GM12878 (cell line): ENCODE results near the gene CCDC177. TPM values are rescaled to one million over a fixed set of nuclear protein-coding genes. Genes with fewer than 3 reads are reported as not detected.

Experiments used
- ATAC-seq: fragments of 200-7000 bp; cut with Tn5 transposase; 3 replicates; pipeline ENCODE4 v1.9.1; 2020; ENCODE audit warnings: mild to moderate bottlenecking, moderate library complexity
- BruUV-seq: library from RNA; stranded (reverse); fragments of 400-500 nt; replicated peaks from 2 replicates; lab custom pipeline; 2021; lab: Mats Ljungman, UMichigan
- CTCF ChIA-PET: fragments of 300-600 bp; sonication (Branson Sonifier 250); formaldehyde crosslinking; extraction: SDS; loops from one replicate; lab custom pipeline; 2021; ENCODE audit warnings: inconsistent platforms; lab: Yijun Ruan, JAX
- POLR2A ChIA-PET: fragments of 350-600 bp; formaldehyde crosslinking; extraction: SDS; loops from one replicate; lab custom pipeline; 2021; ENCODE audit warnings: inconsistent platforms; lab: Charles Lee
- RAD21 ChIA-PET: fragments of 300-600 bp; sonication (Branson Sonifier 250); formaldehyde crosslinking; loops from one replicate; lab custom pipeline; 2023; ENCODE audit warnings: antibody characterized with exemption; ENCODE audit not compliant: unreplicated experiment; lab: Charles Lee
- SMC1A ChIA-PET: fragments of 300-600 bp; sonication (Branson Sonifier 250); formaldehyde crosslinking; loops from one replicate; lab custom pipeline; 2023; ENCODE audit not compliant: unreplicated experiment, uncharacterized antibody; lab: Charles Lee
- DNase-seq: peaks from one replicate; pipeline ENCODE4 v3.0.0-alpha.2; 2011; ENCODE audit warnings: low read depth, low spot score
- FAIRE-seq: peaks from 3 replicates; lab custom pipeline; 2011; peaks lifted over from hg19 to GRCh38; lab: Jason Lieb, UNC
- H2AFZ ChIP-seq: 2 replicates; pipeline ENCODE4 v1.6.0; 2011; ENCODE audit warnings: low read depth, low read length, control low read depth; ENCODE audit not compliant: control insufficient read depth
- H3K27ac ChIP-seq: 2 replicates; pipeline ENCODE4 v1.5.1; 2011; ENCODE audit warnings: control low read depth; ENCODE audit not compliant: control insufficient read depth, insufficient read depth
- H3K27me3 ChIP-seq, 2 experiments: replicated peaks in 1 of 2; 2 replicates each; pipeline versions ENCODE4 v1.6.0 to v1.6.1; 2011; ENCODE audit warnings: low read length in 1 of 2; ENCODE audit not compliant: control insufficient read depth in 2 of 2, insufficient read depth in 2 of 2
- H3K36me3 ChIP-seq, 2 experiments: 2 replicates each; pipeline ENCODE4 v1.5.1; 2011; ENCODE audit warnings: low read length in 1 of 2; ENCODE audit not compliant: control insufficient read depth in 2 of 2, insufficient read depth in 2 of 2
- H3K4me1 ChIP-seq: 2 replicates; pipeline ENCODE4 v1.6.1; 2011; ENCODE audit warnings: mild to moderate bottlenecking, low read length, moderate library complexity, mixed read lengths; ENCODE audit not compliant: control insufficient read depth, insufficient read depth
- H3K4me2 ChIP-seq: 2 replicates; pipeline ENCODE4 v1.6.0; 2011; ENCODE audit warnings: control low read depth; ENCODE audit not compliant: control insufficient read depth, insufficient read depth
- H3K4me3 ChIP-seq: fragments of 200-600 bp; sonication (generic); 2 replicates; pipeline ENCODE4 v1.5.1; 2016
- H3K79me2 ChIP-seq: 2 replicates; pipeline ENCODE4 v1.6.0; 2011; ENCODE audit warnings: low read length; ENCODE audit not compliant: control insufficient read depth, insufficient read depth
- H3K9ac ChIP-seq: 2 replicates; pipeline ENCODE4 v1.8.0; 2011; ENCODE audit warnings: low read length, control low read depth, mixed read lengths; ENCODE audit not compliant: control insufficient read depth, insufficient read depth
- H3K9me3 ChIP-seq: replicated peaks from 3 replicates; pipeline ENCODE4 v1.5.1; 2011; ENCODE audit warnings: mild to moderate bottlenecking, low read length; ENCODE audit not compliant: control insufficient read depth, insufficient read depth
- H4K20me1 ChIP-seq: 2 replicates; pipeline ENCODE4 v1.6.0; 2011; ENCODE audit not compliant: control insufficient read depth, insufficient read depth
- ASH2L ChIP-seq: fragments of 300-600, 200-600 bp; sonication (generic); IDR thresholded peaks from 2 replicates; pipeline ENCODE4 v1.6.1; 2017; ENCODE audit warnings: low read depth, mild to moderate bottlenecking, borderline replicate concordance
- BACH1 ChIP-seq: fragments of 450-650 bp; IDR thresholded peaks from 2 replicates; pipeline ENCODE4 v1.6.1; 2017; ENCODE audit warnings: mild to moderate bottlenecking, borderline replicate concordance
- DPF2 ChIP-seq: fragments of 450-650 bp; IDR thresholded peaks from 2 replicates; pipeline ENCODE4 v1.6.1; 2017; ENCODE audit warnings: mild to moderate bottlenecking
- ETV6 ChIP-seq, 2 experiments: fragments of 450-650 bp in 1 of 2; IDR thresholded peaks in 1 of 2; conservative IDR thresholded peaks in 1 of 2; 2 replicates each; pipeline ENCODE4 v1.6.1; 2014; ENCODE audit warnings: antibody characterized with exemption in 1 of 2, borderline replicate concordance in 1 of 2, low read depth in 1 of 2, mild to moderate bottlenecking in 1 of 2, moderate library complexity in 1 of 2
- NR2F1 ChIP-seq: fragments of 450-650 bp; conservative IDR thresholded peaks from 2 replicates; pipeline ENCODE4 v1.6.1; 2017; ENCODE audit warnings: mild to moderate bottlenecking
- RCOR1 ChIP-seq: conservative IDR thresholded peaks from 2 replicates; pipeline ENCODE4 v1.6.1; 2012; ENCODE audit warnings: low read depth, low read length, improper control_type of control experiment
- RELA ChIP-seq: fragments of 450-650 bp; IDR thresholded peaks from 2 replicates; pipeline ENCODE4 v1.8.0; 2014; ENCODE audit warnings: borderline replicate concordance; ENCODE audit not compliant: partially characterized antibody
- SMAD1 ChIP-seq: fragments of 450-650 bp; IDR thresholded peaks from 2 replicates; pipeline ENCODE4 v1.6.1; 2018; ENCODE audit warnings: mild to moderate bottlenecking, low read depth; ENCODE audit not compliant: partially characterized antibody
- SMARCA5 ChIP-seq: fragments of 450-650 bp; IDR thresholded peaks from 2 replicates; pipeline ENCODE4 v1.6.1; 2017; ENCODE audit warnings: mild to moderate bottlenecking
- TAF1 ChIP-seq: IDR thresholded peaks from 2 replicates; pipeline ENCODE4 v1.6.1; 2011; ENCODE audit warnings: mild to moderate bottlenecking, low read depth, low read length, borderline replicate concordance
- TCF3 ChIP-seq: IDR thresholded peaks from 2 replicates; pipeline ENCODE4 v1.6.1; 2012; ENCODE audit warnings: low read depth, mild to moderate bottlenecking, low read length, borderline replicate concordance; ENCODE audit not compliant: insufficient read depth
- YBX1 ChIP-seq: fragments of 450-650 bp; IDR thresholded peaks from 2 replicates; pipeline ENCODE4 v1.6.1; 2016; ENCODE audit warnings: antibody characterized with exemption
- ZNF622 ChIP-seq: fragments of 450-650 bp; IDR thresholded peaks from 2 replicates; pipeline ENCODE4 v1.6.1; 2017; ENCODE audit warnings: mild to moderate bottlenecking, inconsistent platforms
- WGBS: methylation state at CpG from one replicate; pipeline ENCODE4 v1.1.6; 2016; ENCODE audit warnings: low lambda C conversion rate; ENCODE audit not compliant: insufficient replicate concordance, insufficient coverage; ENCODE audit errors: missing lambda C conversion rate; 5-methylcytosine and 5-hydroxymethylcytosine counted together
- in situ Hi-C: fragments of 300-500 bp; cut with MboI; formaldehyde crosslinking; loops from 9 replicates; pipeline ENCODE4 v1.14.3; 2018; ENCODE audit warnings: mixed read lengths
- intact Hi-C: fragments of 100-400 bp; cut with micrococcal nuclease; formaldehyde crosslinking; loops from one replicate; pipeline ENCODE4 v1.14.2; 2022; ENCODE audit not compliant: unreplicated experiment
- polyA plus RNA-seq, 11 experiments: library from polyadenylated mRNA; depleted of rRNA in 4 of 11; unstranded in 6 of 11; stranded (reverse) in 5 of 11; fragments of >200 nt; fragmentation: Nextera tagmentation in 4 of 11; fragmentation: Illumina TruSeq in 1 of 11; extraction: Ambion mirVana in 4 of 11; extraction: Trizol in 1 of 11; gene quantifications; 1 replicate in 1 of 11; 2 replicates in 10 of 11; pipeline versions ENCODE4 v1.2.1 to v1.2.3, GENCODE V29; 2011 to 2016; ENCODE audit warnings: inconsistent platforms in 2 of 11, missing spikeins in 2 of 11, low read depth in 1 of 11
- total RNA-seq, 4 experiments: library from RNA; depleted of rRNA in 3 of 4; stranded (reverse); fragments of >200 nt in 3 of 4; fragmentation: Illumina TruSeq in 1 of 4; extraction: Trizol in 1 of 4; gene quantifications; 2 replicates each; pipeline versions ENCODE4 v1.2.1 to v1.2.3, GENCODE V29; 2013 to 2021
- TF ChIP-seq, protein P1 (sequence below): fragments of 450-650 bp; IDR thresholded peaks from 2 replicates; pipeline ENCODE4 v1.6.1; 2016; ENCODE audit warnings: mild to moderate bottlenecking
- TF ChIP-seq, protein P2 (sequence below): fragments of 450-650 bp; formaldehyde crosslinking; IDR thresholded peaks from 2 replicates; pipeline ENCODE4 v1.4.0; 2020; ENCODE audit warnings: mild to moderate bottlenecking, moderate library complexity
- TF ChIP-seq, protein P3 (sequence below): fragments of 450-650 bp; IDR thresholded peaks from 2 replicates; pipeline ENCODE4 v1.6.1; 2018; ENCODE audit warnings: mild to moderate bottlenecking, low read depth, moderate library complexity; ENCODE audit not compliant: partially characterized antibody
- TF ChIP-seq, protein P4 (sequence below): IDR thresholded peaks from 2 replicates; pipeline ENCODE4 v1.6.1; 2012; ENCODE audit warnings: low read depth, low read length, improper control_type of control experiment

Gene CCDC177
- total and polyA plus RNA-seq, 10 of the 15 experiments (the other 5 are each of a cell fraction or from before 2014, with no cell fraction given) = not detected

DNA sequence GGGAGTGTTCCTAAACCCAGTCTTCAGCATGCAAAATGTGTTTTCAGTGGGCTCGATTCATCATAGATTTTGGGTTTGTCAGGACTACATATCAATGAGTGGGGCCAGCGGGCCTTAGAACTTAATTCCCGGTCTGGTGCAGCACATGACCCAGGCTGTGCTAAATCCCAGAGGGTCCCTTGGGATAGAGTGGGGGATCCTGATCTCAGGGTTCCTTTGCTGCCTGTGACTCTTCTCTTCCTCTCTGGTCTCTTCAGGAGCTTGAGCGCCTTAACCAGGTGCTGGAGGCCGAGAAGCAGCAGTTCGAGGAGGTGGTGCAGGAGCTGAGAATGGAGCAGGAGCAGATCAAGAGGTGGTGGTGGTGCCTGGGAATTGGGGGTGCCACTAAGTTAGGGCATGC, 52.6 kb downstream of the CCDC177 start:
- POLR2A ChIA-PET = no interaction called here
- CTCF ChIA-PET = no interaction called here
- intact Hi-C loops (no loop called here), in situ Hi-C loops (no loop called here)
- BruUV-seq = no TSS peak
- WGBS = 43% methylated on average over 6 of the region's 6 CpGs
- no peaks in the 10 kb centered on the region for H3K36me3 ChIP-seq
- no peak overlapping the region for H3K4me2 ChIP-seq
- RAD21 ChIA-PET = no interaction called here
- no peak overlapping the region for H2AFZ ChIP-seq
- no peaks in the 10 kb centered on the region for H4K20me1 ChIP-seq
- H3K27me3 ChIP-seq = peaks cover 2 to 4% of the 10 kb centered on the region in 2 experiments; a peak in 3 of 4 replicates
- H3K9ac ChIP-seq = no peak overlapping the region
- no peak for DNase-seq
- H3K27ac ChIP-seq = no peak overlapping the region
- no peaks in the 10 kb centered on the region for H3K9me3 ChIP-seq
- no peaks in the 10 kb centered on the region for H3K4me1 ChIP-seq
- no peak for ATAC-seq
- no peak overlapping the region for H3K4me3 ChIP-seq
- no peaks in the 10 kb centered on the region for H3K79me2 ChIP-seq
- no peak for FAIRE-seq
- SMC1A ChIA-PET = no interaction called here
- TF ChIP-seq RELA = no peak
- TF ChIP-seq SMARCA5 = no peak
- no peak for TF ChIP-seq BACH1
- TF ChIP-seq NR2F1 = no peak
- no peak for TF ChIP-seq ZNF622
- no peak for TF ChIP-seq DPF2
- no peak for TF ChIP-seq RCOR1
- TF ChIP-seq ETV6 (conservative IDR thresholded peaks at IDR 0.05 in 1 of 2, IDR thresholded peaks at IDR 0.05 in 1 of 2; ENCODE audit: borderline replicate concordance in 1 of 2, low read depth in 1 of 2) = no peak
- TF ChIP-seq, protein P1, sequence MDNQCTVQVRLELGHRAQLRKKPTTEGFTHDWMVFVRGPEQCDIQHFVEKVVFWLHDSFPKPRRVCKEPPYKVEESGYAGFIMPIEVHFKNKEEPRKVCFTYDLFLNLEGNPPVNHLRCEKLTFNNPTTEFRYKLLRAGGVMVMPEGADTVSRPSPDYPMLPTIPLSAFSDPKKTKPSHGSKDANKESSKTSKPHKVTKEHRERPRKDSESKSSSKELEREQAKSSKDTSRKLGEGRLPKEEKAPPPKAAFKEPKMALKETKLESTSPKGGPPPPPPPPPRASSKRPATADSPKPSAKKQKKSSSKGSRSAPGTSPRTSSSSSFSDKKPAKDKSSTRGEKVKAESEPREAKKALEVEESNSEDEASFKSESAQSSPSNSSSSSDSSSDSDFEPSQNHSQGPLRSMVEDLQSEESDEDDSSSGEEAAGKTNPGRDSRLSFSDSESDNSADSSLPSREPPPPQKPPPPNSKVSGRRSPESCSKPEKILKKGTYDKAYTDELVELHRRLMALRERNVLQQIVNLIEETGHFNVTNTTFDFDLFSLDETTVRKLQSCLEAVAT = no peak
- TF ChIP-seq, protein P2, sequence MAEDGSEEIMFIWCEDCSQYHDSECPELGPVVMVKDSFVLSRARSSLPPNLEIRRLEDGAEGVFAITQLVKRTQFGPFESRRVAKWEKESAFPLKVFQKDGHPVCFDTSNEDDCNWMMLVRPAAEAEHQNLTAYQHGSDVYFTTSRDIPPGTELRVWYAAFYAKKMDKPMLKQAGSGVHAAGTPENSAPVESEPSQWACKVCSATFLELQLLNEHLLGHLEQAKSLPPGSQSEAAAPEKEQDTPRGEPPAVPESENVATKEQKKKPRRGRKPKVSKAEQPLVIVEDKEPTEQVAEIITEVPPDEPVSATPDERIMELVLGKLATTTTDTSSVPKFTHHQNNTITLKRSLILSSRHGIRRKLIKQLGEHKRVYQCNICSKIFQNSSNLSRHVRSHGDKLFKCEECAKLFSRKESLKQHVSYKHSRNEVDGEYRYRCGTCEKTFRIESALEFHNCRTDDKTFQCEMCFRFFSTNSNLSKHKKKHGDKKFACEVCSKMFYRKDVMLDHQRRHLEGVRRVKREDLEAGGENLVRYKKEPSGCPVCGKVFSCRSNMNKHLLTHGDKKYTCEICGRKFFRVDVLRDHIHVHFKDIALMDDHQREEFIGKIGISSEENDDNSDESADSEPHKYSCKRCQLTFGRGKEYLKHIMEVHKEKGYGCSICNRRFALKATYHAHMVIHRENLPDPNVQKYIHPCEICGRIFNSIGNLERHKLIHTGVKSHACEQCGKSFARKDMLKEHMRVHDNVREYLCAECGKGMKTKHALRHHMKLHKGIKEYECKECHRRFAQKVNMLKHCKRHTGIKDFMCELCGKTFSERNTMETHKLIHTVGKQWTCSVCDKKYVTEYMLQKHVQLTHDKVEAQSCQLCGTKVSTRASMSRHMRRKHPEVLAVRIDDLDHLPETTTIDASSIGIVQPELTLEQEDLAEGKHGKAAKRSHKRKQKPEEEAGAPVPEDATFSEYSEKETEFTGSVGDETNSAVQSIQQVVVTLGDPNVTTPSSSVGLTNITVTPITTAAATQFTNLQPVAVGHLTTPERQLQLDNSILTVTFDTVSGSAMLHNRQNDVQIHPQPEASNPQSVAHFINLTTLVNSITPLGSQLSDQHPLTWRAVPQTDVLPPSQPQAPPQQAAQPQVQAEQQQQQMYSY = no peak
- TF ChIP-seq SMAD1 = no peak
- TF ChIP-seq TCF3 = no peak
- TF ChIP-seq, protein P3, sequence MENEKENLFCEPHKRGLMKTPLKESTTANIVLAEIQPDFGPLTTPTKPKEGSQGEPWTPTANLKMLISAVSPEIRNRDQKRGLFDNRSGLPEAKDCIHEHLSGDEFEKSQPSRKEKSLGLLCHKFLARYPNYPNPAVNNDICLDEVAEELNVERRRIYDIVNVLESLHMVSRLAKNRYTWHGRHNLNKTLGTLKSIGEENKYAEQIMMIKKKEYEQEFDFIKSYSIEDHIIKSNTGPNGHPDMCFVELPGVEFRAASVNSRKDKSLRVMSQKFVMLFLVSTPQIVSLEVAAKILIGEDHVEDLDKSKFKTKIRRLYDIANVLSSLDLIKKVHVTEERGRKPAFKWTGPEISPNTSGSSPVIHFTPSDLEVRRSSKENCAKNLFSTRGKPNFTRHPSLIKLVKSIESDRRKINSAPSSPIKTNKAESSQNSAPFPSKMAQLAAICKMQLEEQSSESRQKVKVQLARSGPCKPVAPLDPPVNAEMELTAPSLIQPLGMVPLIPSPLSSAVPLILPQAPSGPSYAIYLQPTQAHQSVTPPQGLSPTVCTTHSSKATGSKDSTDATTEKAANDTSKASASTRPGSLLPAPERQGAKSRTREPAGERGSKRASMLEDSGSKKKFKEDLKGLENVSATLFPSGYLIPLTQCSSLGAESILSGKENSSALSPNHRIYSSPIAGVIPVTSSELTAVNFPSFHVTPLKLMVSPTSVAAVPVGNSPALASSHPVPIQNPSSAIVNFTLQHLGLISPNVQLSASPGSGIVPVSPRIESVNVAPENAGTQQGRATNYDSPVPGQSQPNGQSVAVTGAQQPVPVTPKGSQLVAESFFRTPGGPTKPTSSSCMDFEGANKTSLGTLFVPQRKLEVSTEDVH = no peak
- no peak for TF ChIP-seq ASH2L
- no peak for TF ChIP-seq TAF1
- TF ChIP-seq YBX1 = no peak
- TF ChIP-seq, protein P4, sequence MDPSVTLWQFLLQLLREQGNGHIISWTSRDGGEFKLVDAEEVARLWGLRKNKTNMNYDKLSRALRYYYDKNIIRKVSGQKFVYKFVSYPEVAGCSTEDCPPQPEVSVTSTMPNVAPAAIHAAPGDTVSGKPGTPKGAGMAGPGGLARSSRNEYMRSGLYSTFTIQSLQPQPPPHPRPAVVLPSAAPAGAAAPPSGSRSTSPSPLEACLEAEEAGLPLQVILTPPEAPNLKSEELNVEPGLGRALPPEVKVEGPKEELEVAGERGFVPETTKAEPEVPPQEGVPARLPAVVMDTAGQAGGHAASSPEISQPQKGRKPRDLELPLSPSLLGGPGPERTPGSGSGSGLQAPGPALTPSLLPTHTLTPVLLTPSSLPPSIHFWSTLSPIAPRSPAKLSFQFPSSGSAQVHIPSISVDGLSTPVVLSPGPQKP = no peak
